ENCODE measurements around the gene HTR4.

HTR4 gene

GRCh38 chr5:148663509-148663908 lies 9.2 kb upstream of the HTR4 start:
- DNase-seq (ENCODE audit: low spot score), result no peak

DNA sequence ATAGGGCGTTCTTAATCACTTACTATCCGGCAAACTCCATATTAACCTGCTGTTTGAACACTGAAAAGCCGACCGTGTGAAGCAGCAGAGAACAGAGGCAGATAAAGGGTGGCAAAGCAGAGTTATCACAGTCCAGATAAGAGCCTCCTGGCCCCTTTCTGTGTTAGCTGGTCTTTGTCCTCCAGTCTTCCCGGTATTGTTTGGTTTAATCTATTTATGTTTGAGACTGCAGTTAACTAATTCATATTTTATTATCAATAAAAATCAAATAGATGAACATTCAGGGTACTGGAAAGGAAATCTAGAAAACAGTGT lies 6.0 kb upstream of the HTR4 start:
- DNase-seq (ENCODE audit: low spot score), result no peak

- no peak for DNase-seq (ENCODE audit: low spot score)
These were observed 5.5 kb upstream of the HTR4 start for GRCh38 chr5:148659641-148660345.

DNA sequence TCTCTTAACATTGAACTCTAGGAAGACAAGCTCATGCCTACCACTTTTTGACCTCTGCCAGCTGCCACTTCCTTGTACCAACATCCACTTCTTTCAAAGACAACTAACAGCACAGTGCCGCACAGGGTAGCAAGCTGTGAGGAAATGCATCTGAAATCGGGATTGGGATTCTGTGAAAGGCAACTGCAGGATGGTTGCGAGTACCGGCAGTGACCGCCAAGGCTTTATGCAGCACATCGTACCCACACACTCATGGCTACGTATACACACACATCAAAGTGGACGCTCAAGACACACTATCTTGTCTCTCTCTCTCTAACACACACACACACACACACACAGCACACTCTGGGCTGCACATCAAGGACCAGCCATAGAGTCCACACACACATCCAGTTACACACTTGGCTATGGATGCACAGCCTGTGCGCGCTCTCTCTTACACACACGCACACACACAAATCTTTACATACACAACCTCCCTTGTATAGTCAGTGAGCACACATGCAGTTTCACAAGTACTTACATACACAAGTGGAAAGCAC lies 964 bp downstream of the HTR4 start:
- no peak for DNase-seq (ENCODE audit: low spot score)

- no peak for DNase-seq (ENCODE audit: low spot score)
These were observed 2.8 kb downstream of the HTR4 start for GRCh38 chr5:148651528-148651927.

DNA sequence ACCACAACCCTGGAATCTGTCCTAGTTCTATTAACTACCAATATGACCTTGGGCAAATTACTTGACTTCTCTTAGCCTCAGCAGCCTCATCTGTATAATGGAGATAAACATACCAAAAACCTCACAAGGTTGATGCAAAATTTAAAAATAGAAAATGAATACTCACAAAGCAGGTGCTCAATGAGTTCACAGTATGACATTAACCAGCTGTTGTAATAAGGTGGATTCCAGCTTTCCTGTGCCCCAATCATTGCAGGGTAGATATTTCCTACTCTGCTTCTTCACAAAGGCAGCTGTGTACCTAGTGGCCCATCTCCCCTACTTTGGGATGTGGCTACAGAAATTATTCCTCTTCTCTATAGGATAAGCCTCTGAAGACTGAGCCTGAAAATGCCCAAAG lies 8.8 kb downstream of the HTR4 start:
- DNase-seq (ENCODE audit: low spot score), result no peak

GRCh38 chr5:148641735-148642134 lies 12.6 kb downstream of the HTR4 start:
- no peak for DNase-seq (ENCODE audit: low spot score)

- DNase-seq (ENCODE audit: low spot score), result no peak
These were observed 13.9 kb downstream of the HTR4 start for GRCh38 chr5:148640471-148640870.

- DNase-seq (ENCODE audit: low spot score), result no peak
These were observed 15.2 kb downstream of the HTR4 start for GRCh38 chr5:148639081-148639480.

GRCh38 chr5:148636353-148636752 lies 18.0 kb downstream of the HTR4 start:
- DNase-seq (ENCODE audit: low spot score), result no peak

GRCh38 chr5:148635321-148636083 lies 18.8 kb downstream of the HTR4 start:
- DNase-seq (ENCODE audit: low spot score), result no peak

GRCh38 chr5:148633067-148633377 lies 21.3 kb downstream of the HTR4 start:
- no peak for DNase-seq (ENCODE audit: low spot score)

GRCh38 chr5:148632255-148633066 lies 21.9 kb downstream of the HTR4 start:
- no peak for DNase-seq (ENCODE audit: low spot score)

DNA sequence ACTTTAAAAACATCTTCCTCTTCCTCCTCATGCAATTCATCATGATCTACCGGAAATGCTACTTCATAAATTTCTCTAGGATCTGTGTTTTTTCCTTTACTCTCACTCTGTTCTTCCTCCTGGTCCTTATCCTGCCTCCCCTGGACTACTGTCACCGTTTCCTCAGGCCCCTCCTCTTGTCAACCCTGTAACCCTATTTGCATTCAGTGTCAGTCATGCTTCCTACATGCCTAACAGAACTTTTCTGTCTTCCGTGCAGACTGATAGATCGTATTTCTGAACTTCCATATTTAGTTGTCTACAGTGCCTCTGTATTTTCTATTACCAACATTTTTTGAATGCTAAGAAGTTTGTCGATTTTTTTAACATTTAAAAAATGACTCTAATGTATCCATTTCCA lies 27.3 kb downstream of the HTR4 start:
- DNase-seq (ENCODE audit: low spot score), result no peak

- DNase-seq (ENCODE audit: low spot score), result no peak
These were observed 28.2 kb downstream of the HTR4 start for GRCh38 chr5:148626081-148626613.

- DNase-seq (ENCODE audit: low spot score), result no peak
These were observed 29.1 kb downstream of the HTR4 start for GRCh38 chr5:148625250-148625649.

- DNase-seq (ENCODE audit: low spot score), result no peak
These were observed 30.6 kb downstream of the HTR4 start for GRCh38 chr5:148623741-148624140.

GRCh38 chr5:148623101-148623500 lies 31.2 kb downstream of the HTR4 start:
- no peak for DNase-seq (ENCODE audit: low spot score)

DNA sequence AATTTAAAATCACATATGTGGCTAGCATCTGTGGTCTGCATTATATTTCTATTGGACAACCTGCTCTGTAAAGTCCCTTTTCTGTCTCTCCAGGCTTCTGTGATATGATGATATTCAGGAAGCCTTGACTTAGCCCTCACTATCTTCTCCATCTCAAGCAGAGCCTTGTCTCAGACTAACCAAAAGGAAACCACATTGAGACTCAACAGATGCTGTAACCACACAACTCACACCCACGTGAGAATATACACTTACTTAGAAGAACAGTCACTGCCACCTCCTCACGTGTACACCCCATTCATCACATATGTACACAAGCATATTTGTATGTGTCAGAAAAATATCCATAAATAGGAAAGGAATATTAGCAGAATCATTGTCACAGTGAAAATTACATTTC lies 33.6 kb downstream of the HTR4 start:
- DNase-seq (ENCODE audit: low spot score), result no peak

DNA sequence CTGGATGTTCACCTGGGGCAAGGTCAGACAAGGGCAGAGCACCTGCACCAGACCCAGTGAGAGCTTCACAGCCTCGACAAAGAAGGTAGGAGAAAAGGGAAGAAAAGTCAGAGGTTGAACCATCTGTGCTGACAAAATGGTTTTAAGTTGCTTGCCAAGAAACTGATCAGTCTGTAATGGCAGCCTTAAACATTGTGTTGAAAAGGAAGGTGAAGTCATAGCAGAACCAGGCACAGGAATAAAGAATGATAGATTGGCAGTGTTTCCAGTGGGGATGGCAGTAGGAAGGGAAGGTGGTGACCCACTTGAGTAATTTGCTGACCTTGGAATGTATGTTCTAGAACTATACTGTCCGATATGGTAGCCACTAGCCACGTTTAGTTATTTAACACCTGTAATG lies 34.2 kb downstream of the HTR4 start:
- no peak for DNase-seq (ENCODE audit: low spot score)

DNA sequence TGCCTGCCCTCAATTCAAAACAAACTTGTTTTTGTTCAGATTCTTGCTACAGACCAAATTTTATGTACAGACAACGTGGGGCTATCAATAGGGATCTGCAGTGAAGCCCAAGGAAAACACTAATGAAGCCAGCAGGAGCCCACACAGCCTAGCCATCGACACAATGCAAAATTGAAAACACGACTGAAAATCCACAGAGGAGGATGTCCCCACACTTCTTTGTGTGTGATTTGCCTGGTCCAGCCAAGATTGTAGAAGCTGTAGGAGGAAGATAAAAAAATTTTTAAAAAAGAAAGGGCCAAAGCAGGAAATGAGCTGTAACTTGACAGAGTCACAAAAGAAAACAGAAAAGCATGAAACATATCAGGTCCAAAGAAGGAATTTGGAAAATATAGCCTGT lies 34.8 kb downstream of the HTR4 start:
- DNase-seq (ENCODE audit: low spot score), result no peak

DNA sequence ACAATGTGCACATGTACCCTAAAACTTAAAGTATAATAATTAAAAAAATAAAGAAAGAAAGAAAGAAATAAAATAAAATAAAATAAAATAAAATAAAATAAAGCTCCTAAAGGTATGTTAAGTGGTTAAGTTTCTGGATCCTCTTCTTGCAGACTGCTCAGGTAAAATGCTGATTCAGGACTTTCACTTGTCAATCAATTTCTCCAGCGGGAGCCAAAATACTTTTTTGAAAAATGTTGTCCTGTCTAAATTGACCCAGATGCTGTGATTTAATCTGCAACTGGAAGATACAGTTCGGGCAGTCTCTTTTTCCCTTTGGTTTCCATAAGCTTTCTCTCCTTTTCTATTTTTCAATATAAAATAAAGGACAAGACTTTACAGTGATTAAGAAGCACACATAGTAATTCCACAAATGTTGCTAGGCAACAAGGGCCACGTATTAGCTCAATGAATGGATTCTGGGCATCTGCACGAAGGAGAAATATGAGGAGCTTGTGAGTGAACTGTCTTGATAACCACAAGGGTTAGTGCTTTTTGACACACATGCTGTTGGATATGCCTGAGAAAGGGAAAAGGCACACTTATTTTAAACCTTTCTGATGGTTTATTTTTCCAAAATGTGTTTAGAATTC lies 38.6 kb downstream of the HTR4 start:
- no peak for DNase-seq (ENCODE audit: low spot score)
